22Rv1 (cell line): ENCODE data around the gene SLC45A1.

ENCODE experiments used
- H3K27ac ChIP-seq: fragments of 450-650 bp; 2 replicates; pipeline ENCODE4 v1.5.1; 2017
- CTCF ChIP-seq: fragments of 450-650 bp; IDR thresholded peaks from 2 replicates; pipeline ENCODE4 v1.5.1; 2017; ENCODE audit warnings: mild to moderate bottlenecking
- ZFX ChIP-seq: fragments of 450-650 bp; IDR thresholded peaks from 2 replicates; pipeline ENCODE4 v1.6.1; 2017; ENCODE audit warnings: antibody characterized with exemption, borderline replicate concordance

Gene SLC45A1

GRCh38 chr1:8323706-8324105, 5.8 kb downstream of the SLC45A1 start:
- H3K27ac ChIP-seq, result no peak overlapping the region
- TF ChIP-seq ZFX, result no peak
- TF ChIP-seq CTCF, result no peak

GRCh38 chr1:8324176-8324810, 6.4 kb downstream of the SLC45A1 start:
- H3K27ac ChIP-seq, result no peak overlapping the region
- TF ChIP-seq CTCF (no peak), ZFX (no peak)

GRCh38 chr1:8325771-8326170, 7.9 kb downstream of the SLC45A1 start:
- no peak overlapping the region for H3K27ac ChIP-seq
- TF ChIP-seq CTCF (no peak), ZFX (no peak)

GRCh38 chr1:8326265-8326664, 8.4 kb downstream of the SLC45A1 start:
- TF ChIP-seq CTCF, result no peak
- no peak for TF ChIP-seq ZFX
- no peak overlapping the region for H3K27ac ChIP-seq

- TF ChIP-seq ZFX (no peak), CTCF (no peak)
- H3K27ac ChIP-seq, result no peak overlapping the region
These were observed 10.4 kb downstream of the SLC45A1 start for GRCh38 chr1:8328271-8328670.

- H3K27ac ChIP-seq, result no peak overlapping the region
These were observed 11.5 kb downstream of the SLC45A1 start for GRCh38 chr1:8329439-8329838.

GRCh38 chr1:8329858-8330257, 11.9 kb downstream of the SLC45A1 start:
- TF ChIP-seq CTCF (no peak), ZFX (no peak)
- no peak overlapping the region for H3K27ac ChIP-seq

More at GRCh38 chr1:8329439-8329838, 11.5 kb downstream of the SLC45A1 start:
- TF ChIP-seq CTCF (no peak), ZFX (no peak)
